HG03060 (cell line): ENCODE results near the gene PIAS1.
A peak's percentile ranks its signal among the peaks of the same experiment; 100 is the strongest.
"Not testable (repeated sequence)": the region's sequence is repeated elsewhere in the genome, so short reads cannot be mapped to it uniquely, and the experiment has no call there.

Experiments
- ATAC-seq: cut with Tn5 transposase; IDR thresholded peaks from one replicate; pipeline ENCODE4 v1.9.1; 2021; ENCODE audit warnings: low read depth, moderate number of reproducible peaks; ENCODE audit not compliant: unreplicated experiment

The PIAS1 gene

DNA sequence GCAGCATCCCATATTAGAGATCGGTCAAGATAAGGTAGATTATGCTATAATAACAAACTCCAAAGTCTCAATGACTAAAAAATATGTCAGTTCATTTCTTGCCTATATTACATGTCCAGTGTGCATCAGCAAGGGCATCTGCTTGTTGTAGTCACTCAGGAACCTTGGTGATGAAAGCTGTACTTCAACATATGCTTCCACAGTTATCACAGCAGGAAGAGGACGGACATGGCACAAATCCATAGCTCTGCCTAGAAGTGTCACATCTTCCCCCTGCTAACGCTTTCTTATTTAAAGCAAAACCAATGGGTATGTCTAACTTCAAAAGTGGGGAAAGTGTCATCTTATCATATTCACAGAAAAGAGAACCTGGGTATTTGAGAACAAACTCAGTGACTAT is 20.0 kb upstream of the PIAS1 start:
- ATAC-seq, result no peak

DNA sequence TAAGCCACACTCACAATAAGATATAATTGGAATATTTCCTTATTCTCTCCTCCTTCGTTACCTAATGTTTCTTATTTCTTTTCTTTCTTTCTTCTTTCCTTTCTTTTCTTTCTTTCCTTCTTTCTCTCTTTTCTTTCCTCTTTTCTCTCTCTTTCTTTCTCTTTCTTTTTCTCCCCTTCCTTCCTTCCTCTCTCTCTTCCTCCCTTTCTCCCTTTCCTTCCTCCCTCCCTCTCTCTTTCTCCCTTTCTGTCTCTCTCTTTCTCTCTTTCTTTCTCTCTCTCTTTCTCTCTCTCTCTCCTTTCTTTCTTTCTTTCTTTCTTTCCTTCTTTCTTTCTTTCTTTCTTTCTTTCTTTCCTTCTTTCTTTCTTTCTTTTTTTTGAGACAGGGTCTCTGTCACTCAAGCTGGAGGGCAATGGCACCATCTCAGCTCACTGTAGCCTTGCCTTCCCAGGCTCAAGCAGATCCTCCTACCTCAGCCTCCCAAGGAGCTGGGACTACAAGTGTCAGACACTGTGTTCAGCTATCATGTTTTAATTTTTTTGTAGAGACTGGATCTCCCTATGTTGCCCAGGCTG is 19.3 kb upstream of the PIAS1 start:
- ATAC-seq, result no peak

DNA sequence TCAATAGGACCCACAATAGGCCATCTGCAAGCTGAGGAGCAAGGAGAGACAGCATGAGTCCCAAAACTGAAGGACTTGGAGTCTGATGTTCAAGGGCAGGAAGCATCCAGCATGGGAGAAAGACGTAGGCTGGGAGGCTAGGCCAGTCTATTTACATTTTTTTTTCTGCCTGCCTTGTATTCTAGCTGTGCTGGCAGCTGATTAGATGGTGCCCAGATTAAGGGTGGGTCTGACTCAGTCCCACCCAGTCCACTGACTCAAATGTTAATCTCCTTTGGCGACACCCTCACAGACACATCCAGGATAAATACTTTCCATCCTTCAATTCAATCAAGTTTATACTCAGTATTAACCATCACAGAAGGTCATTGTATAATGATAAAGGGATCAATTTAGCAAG is 15.9 kb upstream of the PIAS1 start:
- ATAC-seq, result no peak

DNA sequence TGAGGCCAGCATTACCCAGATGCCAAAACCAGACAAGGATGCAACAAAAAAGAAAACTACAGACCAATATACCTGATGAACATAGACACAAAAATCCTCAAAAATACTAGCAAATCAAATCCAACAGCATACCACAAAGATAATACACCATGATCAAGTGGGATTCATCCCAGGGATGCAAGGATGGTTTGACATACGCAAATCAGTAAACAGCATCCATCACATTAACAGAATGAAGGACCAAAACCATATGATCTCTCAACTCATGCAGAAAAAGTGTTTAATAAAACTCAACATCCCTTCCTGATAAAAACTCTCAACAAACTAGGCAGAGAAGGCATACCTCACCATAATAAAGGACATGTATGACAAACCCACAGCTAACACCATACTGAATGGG is 14.0 kb upstream of the PIAS1 start:
- ATAC-seq, result no peak

DNA sequence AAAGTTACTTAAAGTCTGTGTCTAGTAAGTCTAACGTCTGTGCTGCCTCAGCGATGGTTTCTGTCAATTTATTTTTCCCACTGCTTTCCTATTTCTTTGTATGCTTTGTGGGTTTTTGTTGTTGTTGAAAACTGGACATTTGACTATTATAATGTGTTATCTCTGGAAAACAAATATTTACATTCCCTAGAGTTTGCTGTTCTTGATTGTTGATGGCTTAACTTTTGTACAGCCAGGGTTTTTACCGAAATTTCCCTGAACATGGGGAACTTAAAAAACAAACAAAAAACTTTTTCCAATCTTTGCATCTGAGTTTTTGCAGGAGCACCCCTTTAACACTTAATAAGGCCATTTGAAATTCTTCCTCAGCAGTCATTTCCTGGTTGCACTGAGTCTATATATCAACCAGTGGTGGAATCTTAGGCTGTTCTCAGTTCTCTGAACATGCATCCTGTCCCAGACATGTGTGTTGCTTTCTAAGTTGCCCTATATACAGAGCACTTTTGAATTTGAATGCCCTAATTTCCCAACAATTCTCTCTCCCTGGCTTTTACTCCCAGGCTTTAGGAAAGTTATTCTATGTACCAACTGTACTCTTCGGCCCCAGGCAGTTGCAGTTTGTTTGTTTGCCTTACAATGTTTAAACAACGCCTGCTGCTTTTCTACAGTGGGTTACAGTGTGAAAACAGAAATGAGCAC is 11.8 kb upstream of the PIAS1 start:
- no peak for ATAC-seq

DNA sequence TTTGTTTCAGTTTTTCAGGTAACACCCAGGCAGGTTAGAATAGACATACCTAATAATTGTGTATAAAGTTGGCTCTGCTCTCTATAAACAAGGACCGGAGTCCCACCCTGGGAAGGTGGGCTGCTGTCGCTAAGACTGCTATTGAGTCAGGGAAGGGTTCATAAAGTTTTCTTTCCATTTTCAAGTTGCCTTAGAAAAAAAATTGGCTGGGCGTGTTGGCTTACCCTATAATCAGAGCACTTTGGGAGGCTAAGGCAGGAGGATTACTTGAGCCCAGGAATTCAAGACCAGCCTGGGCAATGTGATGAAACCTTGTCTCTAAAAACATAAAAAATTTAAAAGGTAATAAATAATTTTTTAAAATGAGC is 11.3 kb upstream of the PIAS1 start:
- no peak for ATAC-seq

DNA sequence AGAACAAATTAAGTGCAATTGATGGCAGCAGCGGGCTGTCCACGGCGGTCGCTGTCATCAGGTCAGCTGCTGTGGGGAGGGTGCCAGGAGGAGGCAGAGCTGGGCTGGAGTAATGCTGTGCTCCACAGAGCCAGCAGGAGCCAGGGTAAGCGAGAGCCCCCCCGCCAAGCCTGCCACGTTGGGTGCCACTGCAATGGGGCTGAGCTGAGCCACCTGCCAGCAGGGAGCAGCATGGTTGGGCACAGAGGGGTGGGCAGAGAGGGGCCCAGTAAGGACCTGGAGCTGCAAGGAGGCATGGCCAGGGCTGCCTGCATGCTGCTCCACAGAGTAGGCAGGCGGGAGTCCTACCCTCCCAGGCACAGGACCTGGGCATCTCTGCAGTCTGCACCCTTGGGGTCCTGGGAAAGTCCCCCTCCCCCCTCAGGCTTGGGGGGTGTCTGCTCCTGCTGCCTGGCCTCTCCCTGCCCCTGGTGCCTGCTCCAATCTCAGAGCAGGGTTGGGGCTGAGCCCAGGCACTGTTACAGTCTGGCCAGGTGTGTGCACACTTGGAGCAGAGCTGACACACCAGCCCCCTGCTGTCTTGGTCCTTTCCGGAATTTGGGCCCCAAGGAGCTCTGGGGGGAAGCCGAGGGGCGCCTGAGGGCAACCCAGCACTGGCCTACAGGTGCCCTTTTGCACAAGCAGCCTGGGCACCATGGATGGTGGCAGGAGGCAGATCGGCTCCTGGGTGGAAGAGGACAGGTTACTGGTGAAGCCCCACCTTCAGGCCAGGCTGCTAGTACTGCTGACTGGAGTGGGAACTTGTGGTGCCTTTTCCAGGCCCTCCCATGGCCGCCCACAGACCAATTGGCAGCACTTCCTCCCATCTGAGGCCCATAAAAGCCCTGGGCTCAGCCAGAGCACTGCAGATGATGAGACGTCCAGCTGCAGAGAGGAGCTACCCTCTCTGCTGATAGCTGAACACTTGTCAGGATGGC is 8.5 kb upstream of the PIAS1 start:
- no peak for ATAC-seq

DNA sequence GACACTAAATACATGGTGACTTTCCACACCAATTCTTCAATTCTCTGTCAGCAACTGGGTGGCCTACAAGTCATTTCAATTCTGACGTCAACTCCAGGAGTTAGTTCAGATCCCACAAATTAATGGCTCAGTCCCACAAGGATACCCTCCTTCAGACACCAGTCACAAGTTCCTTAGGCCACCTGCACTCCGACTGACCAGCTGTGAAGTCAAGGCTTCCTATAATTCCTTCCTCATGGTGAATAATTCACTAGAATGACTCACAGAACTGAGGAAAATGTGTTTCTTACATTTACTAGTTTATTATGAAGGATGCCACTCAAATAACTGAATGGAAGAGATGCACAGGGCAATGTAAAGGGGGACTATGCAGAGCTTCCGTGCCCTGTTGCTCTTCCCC is 6.3 kb upstream of the PIAS1 start:
- ATAC-seq, result no peak

DNA sequence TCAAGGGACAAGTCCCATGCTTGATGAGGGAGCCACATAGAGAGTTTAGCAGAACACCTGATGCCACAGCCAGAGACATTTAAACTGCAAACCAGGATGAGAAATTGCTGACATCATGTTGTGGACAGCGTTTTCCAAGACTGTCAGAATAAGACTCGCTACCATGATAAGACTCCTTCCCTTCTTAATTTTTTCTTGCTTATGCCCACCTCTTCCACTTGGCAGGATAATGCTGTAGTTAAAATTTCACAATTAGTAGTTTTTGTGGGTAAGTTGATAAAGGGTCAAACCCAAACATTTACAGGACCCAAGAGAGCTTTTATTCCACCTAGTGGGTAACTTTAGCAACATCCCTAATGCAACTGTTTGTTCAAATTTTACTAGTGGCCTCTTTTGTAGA is 3.0 kb upstream of the PIAS1 start:
- no peak for ATAC-seq

DNA sequence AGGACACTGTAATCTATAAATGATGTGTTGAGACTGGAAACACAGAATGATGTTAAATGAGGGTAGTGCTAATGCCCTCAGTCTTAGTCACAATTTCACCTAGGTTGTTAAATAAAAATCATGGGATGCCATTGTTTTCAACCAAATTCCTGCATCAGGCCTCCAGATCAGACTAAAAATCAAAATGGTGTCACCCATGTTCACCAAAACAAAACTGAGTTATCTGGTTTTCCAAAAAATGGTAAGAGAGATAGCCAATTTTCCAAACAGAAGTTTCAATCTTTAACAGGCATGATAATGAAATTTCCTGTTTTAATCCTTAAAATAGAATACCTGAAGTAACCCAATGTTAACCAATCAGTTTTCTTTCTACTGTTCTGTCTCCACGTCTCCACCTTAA is 2.2 kb upstream of the PIAS1 start:
- ATAC-seq, result no peak

DNA sequence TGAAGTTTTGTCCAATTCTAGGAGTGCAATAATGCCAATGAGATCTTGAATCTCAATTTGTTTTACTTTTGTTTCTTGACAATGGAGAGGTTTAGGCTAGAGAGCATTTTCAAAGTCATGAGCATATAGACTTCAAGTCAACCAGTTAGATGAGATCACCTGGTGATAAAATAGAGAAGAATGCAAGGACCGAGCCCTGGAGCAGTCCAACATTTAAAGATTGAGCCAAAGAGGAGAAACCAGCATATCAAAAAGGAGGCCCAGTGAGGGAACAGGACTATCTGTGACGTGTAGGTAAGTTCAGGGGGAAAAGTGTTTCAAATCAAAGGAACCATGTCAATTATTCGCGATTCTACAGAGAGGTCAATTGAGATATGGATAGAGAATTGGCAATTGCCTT is 1.7 kb upstream of the PIAS1 start:
- no peak for ATAC-seq

DNA sequence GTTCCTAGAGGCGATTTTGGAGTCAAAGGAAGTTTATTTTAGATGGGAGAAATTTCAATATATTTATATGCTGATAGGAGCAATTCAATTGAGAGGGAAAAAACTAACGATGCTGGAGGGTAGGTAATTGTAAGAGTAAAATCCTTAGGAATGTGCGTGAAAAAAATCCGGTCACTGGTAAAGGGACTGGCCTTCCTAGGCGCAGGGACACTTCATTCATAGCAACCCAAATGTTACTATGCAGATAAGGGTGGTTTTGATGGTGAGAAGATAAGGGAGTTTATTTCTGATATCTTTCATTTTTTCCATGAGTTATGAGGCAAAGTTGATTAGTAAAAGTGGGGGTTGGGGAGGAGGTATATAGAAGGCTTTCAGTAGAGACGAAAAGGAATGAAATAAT is 1.1 kb upstream of the PIAS1 start:
- no peak for ATAC-seq

DNA sequence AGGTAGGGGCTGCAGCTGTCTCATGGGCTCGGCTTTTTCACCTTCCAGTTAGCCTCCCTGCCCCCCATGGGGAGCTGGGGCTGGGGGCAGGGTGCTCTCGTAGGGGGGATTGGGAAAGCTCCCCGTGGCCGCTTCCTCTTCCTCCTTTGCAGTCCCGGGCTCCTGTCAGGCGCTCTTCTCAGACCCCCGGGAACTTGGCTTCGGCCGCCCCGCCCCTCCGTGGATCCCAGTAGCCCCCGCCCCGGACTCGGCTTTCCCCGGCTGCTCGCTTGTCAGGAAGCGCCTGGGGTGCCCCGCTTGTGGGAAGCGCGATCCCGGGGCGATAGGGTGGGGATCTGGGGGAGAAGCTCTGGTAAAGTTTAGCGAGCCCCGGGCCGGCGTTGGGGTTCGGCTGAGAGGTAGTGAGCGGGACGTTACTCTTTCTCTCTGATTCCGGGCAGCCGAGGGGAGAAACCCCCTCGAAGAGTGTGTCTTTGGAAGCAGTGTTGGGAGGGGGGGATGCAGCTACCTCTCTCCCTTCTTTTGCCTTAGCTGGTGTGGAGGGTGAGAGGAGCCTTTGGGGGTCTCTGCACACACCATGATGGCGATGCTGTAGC is 611 bp downstream of the PIAS1 start:
- ATAC-seq, result no peak

DNA sequence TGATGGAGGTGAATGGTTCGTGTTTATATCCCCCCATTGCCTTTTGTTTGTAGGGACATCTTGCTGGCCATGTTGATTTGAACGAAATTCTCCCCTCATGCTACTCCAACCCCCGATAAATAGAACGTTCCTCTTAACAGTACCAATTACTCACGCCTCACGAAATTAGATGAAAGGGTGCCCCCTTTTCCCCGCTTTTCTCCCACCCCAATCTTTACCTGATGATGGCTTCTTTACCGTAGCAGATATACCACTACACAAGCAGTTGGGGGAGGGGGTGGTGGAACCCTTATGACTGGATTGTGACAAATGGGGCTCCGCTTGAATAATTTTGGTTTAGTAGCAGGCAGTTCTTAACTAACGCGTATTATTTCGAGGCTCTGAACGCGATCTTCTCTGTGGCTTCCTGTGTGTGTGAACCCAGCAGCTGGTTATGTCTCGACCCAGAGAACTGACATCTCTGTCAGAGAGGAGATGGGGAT is 1.1 kb downstream of the PIAS1 start:
- ATAC-seq, result peak; percentile 43

DNA sequence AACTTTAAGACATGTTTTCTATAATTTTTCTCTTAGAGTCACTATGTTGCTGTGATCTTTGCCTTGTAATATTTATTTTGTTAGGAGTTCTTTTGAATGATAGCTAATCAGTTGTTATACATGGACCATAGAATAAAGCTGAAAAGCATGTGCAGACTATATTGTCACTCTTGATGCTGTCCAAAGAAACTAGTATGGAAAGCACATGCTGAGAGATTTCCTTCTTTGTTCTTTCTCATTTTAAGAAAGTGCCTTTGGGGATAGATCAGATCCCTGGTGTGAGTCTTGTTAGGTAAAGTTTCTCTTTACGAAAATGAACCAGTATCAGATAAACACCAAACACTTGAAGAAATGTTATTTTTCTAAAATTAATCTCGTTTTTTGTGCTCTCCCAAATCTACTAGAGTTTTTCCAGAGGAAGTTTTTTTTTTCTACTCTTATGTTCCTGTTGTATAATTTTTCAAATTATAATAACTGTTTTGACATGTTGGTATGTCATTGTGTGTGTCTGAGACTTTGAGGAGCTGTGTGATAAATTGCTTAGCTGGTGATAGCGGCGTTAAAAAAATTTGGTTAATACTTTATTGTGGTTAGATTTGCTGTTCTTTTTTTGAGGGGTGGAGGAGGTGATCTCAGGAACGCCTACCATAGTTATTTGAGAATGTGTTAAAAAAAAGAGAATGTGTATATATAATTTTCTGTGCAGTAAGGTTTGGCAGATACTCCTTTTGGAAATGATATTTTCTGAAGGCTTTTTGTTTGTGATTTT is 2.2 kb downstream of the PIAS1 start:
- ATAC-seq, result no peak

DNA sequence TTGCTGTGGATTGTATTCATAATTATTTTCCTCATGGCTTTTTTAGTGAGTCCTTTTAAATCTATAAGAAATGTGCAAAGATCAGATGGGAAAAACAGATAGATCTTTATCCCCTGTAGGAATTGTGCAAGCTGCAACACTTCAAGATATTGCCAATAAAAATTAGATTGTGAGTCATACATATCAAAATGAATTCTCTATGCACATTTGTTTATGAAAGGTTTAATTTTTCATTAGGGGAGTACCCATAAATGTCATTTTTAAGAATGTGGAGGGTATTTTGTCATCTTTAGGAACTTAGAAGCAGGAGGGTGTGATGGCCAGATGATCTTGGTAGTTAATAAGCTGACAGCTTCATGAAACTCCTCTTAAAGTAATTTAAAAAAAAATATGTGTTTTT is 2.9 kb downstream of the PIAS1 start:
- no peak for ATAC-seq

DNA sequence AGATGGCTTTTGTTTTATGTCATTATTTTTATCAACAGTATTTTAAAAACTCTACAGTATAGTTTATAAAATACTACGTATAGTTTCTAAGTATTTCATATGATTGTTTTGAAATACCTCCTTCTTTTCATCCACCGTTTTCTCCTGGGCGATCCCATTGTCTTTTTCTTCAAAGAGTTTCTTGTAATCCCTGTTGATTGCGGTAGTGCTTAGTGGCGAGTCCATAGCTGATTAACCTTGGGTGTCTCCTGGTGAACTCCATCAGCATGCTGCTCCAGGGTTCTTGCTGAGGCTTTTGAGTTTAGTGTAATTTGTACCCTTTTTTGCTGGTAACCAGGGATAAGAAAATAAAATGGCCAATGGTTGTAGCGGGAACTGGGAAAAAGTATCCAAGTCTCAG is 3.6 kb downstream of the PIAS1 start:
- ATAC-seq, result no peak

DNA sequence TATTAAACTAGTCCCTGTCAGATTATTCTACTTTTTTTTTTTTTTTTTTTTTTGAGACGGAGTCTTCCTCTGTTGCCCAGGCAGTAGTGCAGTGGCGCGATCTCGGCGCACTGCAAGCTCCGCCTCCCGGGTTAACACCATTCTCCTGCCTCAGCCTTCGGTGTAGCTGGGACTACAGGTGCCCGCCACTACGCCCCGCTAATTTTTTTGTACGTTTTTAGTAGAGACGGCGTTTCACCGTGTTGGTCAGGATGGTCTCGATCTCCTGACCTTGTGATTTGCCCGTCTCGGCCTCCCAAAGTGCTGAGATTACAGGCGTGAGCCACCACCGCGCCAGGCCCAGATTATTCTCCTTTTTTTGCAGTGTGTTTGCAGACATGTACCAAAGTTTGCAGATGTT is 4.9 kb downstream of the PIAS1 start:
- ATAC-seq, result not testable (repeated sequence)

DNA sequence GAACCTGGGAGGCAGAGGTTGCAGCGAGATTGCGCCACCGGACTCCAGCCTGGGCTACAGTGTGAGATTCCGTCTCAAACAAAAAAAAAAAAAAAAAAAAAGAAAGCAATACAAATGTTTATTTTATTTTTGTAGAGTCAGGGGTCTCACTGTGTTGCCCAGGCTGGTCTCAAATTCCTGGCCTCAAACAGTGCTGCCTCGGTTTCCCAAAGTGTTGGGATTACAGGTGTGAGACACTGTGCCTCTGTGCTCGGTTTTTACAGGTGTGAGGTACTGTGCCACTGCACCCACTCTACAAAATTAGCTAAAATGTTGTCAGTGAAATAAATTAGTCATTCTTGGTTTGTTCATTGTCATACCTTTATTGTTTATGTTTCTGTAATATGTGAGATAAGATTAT is 5.5 kb downstream of the PIAS1 start:
- no peak for ATAC-seq

DNA sequence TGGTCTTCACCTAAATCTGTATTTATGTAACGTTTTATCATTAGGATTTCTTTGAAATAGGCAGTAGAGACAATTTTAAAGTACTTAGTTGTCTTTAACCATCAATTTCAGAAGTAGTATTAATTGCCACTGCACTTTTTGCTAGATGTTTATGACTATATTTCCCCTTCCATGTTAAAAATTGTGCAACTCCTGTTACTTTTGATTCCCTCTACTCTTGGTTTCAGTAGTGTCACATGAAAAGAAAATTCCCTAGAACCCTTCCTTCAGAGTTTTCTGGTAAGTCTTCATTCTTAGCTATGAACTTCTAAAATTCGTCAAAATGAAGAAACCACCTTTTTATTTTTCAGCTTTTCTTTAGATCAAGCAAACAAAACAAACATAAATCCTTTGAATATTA is 7.1 kb downstream of the PIAS1 start:
- ATAC-seq, result no peak
